Airway epithelial cell (primary cell): ENCODE measurements around the gene FBXO39. TPM values are rescaled to one million over a fixed set of nuclear protein-coding genes. Genes with fewer than 3 reads are reported as not detected.

Experiments
- total RNA-seq: library from RNA; depleted of rRNA; stranded (reverse); fragments of >200 nt; gene quantifications from 2 replicates; pipeline ENCODE4 v1.2.3, GENCODE V29; 2015

The FBXO39 gene
- 0.07 TPM in 1 of 2 replicates, not detected in the other for total RNA-seq

DNA sequence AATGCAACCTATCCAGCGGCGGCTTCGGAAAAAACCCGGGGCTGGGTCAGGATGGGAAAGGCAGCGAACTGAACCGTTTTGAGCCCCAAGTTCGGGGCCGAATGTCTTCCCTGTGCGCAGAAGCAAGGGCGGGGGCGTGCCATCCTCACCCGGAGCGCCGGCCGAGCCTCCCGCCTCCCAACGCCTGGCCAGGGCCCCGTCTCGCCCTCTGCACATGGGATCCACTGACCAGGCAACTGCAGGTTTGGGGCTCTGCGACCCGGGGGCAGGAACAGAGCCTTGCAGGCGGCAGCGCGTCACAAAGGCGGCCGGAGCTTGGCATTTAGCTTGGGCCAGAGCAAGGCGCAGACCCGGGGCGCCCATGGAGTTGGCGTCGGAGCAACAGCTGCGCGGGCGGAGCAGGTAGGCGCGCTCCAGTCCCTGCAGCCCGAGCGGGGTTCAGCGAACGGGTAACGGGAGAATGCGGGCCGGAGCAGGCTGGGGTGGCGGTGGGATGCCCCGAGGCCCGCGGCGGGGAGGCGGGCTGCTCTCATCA, at the start of gene FBXO39:
Gene FBXO39 (plus strand): TSS at position 345 of the 535 bp plus-strand sequence. CDS start 3,654 bp downstream, outside the sequence.

GRCh38 chr17:6755731-6756184, 20.3 kb upstream of the FBXO39 start, which contains the start of gene XAF1:
Gene XAF1, plus strand, starts transcription at chr17:6756046. Its CDS starts 33 bp downstream, at chr17:6756079.

GRCh38 chr17:6831661-6832263, 55.7 kb downstream of the FBXO39 start, which contains the start of gene TEKT1:
Gene TEKT1, minus strand, starts transcription at chr17:6831729. Its CDS starts 1,353 bp downstream, at chr17:6830376.

Other genes with a start within 250 kb of the FBXO39 start
- gene PITPNM3, start 219.7 kb upstream of the FBXO39 start, total RNA-seq, result 15.6 and 25.0 TPM in 2 replicates
- gene KIAA0753, start 135.5 kb upstream of the FBXO39 start, total RNA-seq, result 6.3 and 9.0 TPM in 2 replicates
- gene TXNDC17, start 135.2 kb upstream of the FBXO39 start, total RNA-seq, result 1,141 and 1,808 TPM in 2 replicates
- gene MED31, start 124.6 kb upstream of the FBXO39 start, total RNA-seq, result 21.5 and 38.9 TPM in 2 replicates
- 0.71 and 0.74 TPM in 2 replicates for gene C17orf100, start 124.5 kb upstream of the FBXO39 start, total RNA-seq
- 0.49 TPM in 1 of 2 replicates, not detected in the other for gene SLC13A5, start 62.8 kb upstream of the FBXO39 start, total RNA-seq
- 0.21 TPM in 1 of 2 replicates, not detected in the other for gene XAF1, start 20.2 kb upstream of the FBXO39 start, total RNA-seq
- gene TEKT1, start 55.5 kb downstream of the FBXO39 start, total RNA-seq, result not detected in 2 replicates
- 2.5 and 3.1 TPM in 2 replicates for gene ALOX12, start 219.8 kb downstream of the FBXO39 start, total RNA-seq
- 139 and 231 TPM in 2 replicates for gene RNASEK, start 236.4 kb downstream of the FBXO39 start, total RNA-seq
- not detected in 2 replicates for gene BCL6B, start 246.8 kb downstream of the FBXO39 start, total RNA-seq